Stimulated activated naive B cell treated with anti-CD40 and anti-IgM and Interleukin-4, amounts not matched to agents 10 μg/mL and 1 μg/mL and 100 μg/mL, for 72 hours (primary cell): Measurements from ENCODE around the gene ARRB2.

Experiments used
- ATAC-seq, 2 donors: fragments of 150-1000 bp; cut with Tn5 transposase; replicated peaks; 2 replicates each; pipeline ENCODE4 v1.10.0; 2021; ENCODE audit warnings: moderate library complexity in 1 of 2
- DNase-seq: peaks from one replicate; pipeline ENCODE4 v3.0.0; 2021
- H3K27ac Mint-ChIP-seq: one replicate; pipeline ENCODE4 v1.8.0; 2022; ENCODE audit warnings: mild to moderate bottlenecking, mixed read lengths
- H3K27me3 Mint-ChIP-seq, 2 donors: one replicate each; pipeline ENCODE4 v1.8.0; 2022; ENCODE audit warnings: mixed read lengths in 2 of 2
- H3K36me3 Mint-ChIP-seq, 2 donors: one replicate each; pipeline ENCODE4 v1.8.0; 2022; ENCODE audit warnings: mixed read lengths in 2 of 2, mild to moderate bottlenecking in 1 of 2
- H3K4me1 Mint-ChIP-seq, 2 donors: one replicate each; pipeline ENCODE4 v1.8.0; 2022; ENCODE audit warnings: mixed read lengths in 2 of 2, mild to moderate bottlenecking in 1 of 2
- H3K4me3 Mint-ChIP-seq, 2 donors: one replicate each; pipeline ENCODE4 v1.8.0; 2022; ENCODE audit warnings: mild to moderate bottlenecking in 2 of 2, mixed read lengths in 2 of 2, moderate library complexity in 1 of 2
- H3K9me3 Mint-ChIP-seq, 2 donors: one replicate each; pipeline ENCODE4 v1.8.0; 2022; ENCODE audit warnings: mixed read lengths in 2 of 2, mild to moderate bottlenecking in 1 of 2

Gene ARRB2

DNA sequence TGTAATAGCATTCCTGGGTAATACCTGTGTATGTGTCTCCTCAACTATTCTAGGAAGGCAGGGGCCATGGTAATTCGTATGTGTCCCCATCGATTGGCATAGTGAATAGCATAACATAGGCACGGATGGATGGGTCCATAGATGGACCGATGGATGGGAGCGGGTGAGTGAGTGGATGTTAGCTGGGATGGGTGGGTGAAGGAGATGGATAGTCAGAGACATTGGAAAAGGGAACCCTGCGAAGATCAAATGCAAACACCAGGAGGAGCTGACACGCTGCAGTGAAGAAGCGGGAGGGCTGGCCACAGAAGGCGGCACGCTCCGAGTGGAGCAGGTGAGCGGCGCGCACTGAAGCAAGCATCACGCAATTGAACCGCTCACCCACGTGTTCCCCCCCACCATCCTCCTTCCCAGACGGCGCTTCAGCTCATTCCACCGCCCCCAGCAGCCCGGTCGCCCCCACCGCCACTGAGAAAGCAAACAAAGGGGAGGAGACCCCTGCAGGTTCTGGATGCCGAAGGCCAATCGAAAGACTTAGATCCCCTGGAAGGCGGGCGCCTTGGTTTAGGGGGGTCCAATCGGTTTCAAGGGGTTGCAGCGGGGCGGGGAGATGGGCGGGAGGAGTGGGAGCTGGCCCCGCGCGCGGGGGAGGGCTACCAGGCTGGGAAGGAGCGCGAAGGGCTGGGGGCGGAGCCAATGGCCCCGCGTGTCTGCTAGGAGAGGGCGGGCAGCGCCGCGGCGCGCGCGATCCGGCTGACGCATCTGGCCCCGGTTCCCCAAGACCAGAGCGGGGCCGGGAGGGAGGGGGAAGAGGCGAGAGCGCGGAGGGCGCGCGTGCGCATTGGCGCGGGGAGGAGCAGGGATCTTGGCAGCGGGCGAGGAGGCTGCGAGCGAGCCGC is at the start of gene ARRB2:
Gene ARRB2 (plus strand): TSS at position 839 of the 899 bp plus-strand sequence. CDS start 90 bp downstream, outside the sequence.
- Mint-ChIP-seq H3K27me3 (no peaks in the 10 kb centered on the region), H3K9me3 (no peaks in the 10 kb centered on the region), H3K4me1 (peaks cover 31 to 48% of the 10 kb centered on the region in 2 donors), H3K27ac (peak within 1 kb of the TSS; percentile 72), H3K36me3 (peaks cover 2 to 9% of the 10 kb centered on the region in 2 donors), H3K4me3 (peak within 1 kb of the TSS; percentile 82 to 86)
- DNase-seq: peak; percentile 97
- ATAC-seq: peak; percentile 87 to 90

DNA sequence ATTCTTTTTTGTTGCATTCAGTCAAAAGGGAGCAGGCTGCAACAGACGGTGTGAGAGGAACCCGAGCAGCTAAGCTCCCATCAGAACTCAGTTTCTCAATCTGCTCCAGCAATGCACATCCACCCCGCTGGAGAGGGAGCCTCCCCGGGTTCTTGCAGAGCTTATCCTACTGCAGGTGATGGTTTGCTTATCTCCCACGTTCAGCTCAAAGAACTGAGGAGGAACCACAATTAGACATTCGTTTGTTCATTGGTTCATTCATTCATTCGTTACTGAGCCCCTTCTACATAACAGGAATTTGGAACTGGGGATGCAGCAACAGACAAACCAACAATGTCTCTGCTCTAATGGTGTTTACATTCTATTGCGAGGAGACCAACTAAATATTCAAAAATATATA is 46.7 kb upstream of the ARRB2 start:
- Mint-ChIP-seq H3K4me3 (no peak overlapping the region), H3K27ac (no peak overlapping the region), H3K4me1 (peaks cover 1 to 2% of the 10 kb centered on the region in 2 donors), H3K9me3 (no peaks in the 10 kb centered on the region), H3K27me3 (peaks cover 1 to 15% of the 10 kb centered on the region in 2 donors), H3K36me3 (no peaks in the 10 kb centered on the region)
- DNase-seq: no peak
- ATAC-seq: no peak

- H3K9me3 Mint-ChIP-seq: no peaks in the 10 kb centered on the region
- H3K4me3 Mint-ChIP-seq: no peak overlapping the region
- H3K27ac Mint-ChIP-seq: no peak overlapping the region
- H3K36me3 Mint-ChIP-seq: no peaks in the 10 kb centered on the region
- peaks cover 0 to 11% of the 10 kb centered on the region in 2 donors for H3K27me3 Mint-ChIP-seq
- H3K4me1 Mint-ChIP-seq: no peaks in the 10 kb centered on the region
- ATAC-seq: no peak
- DNase-seq: no peak
These were observed 46.2 kb upstream of the ARRB2 start for GRCh38 chr17:4664230-4664629.

GRCh38 chr17:4665027-4665426 is 45.4 kb upstream of the ARRB2 start:
- Mint-ChIP-seq H3K4me1 (no peaks in the 10 kb centered on the region), H3K36me3 (peaks cover 0 to 6% of the 10 kb centered on the region in 2 donors), H3K27ac (no peak overlapping the region), H3K27me3 (peaks cover 0 to 5% of the 10 kb centered on the region in 2 donors), H3K9me3 (no peaks in the 10 kb centered on the region), H3K4me3 (no peak overlapping the region)
- no peak for ATAC-seq
- no peak for DNase-seq

DNA sequence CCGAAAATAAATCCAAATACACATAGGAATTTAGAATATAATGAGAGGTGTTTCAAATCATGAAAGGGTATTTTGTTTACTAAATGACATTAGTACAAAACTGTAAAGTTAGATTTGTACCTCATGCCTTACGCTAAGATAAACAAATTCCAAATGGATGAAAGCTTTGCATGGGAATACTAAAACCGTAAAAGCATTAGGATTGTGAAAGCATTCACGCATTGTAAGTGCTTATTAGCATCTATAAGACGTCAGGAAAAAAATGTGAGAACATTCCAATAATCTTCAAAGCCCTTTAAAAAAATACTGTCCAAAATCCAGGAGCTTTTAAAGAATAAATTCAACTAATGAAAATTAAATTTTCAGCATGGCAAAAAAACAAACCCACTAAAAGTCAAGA is 44.1 kb upstream of the ARRB2 start:
- no peak for ATAC-seq
- H3K9me3 Mint-ChIP-seq: no peaks in the 10 kb centered on the region

DNA sequence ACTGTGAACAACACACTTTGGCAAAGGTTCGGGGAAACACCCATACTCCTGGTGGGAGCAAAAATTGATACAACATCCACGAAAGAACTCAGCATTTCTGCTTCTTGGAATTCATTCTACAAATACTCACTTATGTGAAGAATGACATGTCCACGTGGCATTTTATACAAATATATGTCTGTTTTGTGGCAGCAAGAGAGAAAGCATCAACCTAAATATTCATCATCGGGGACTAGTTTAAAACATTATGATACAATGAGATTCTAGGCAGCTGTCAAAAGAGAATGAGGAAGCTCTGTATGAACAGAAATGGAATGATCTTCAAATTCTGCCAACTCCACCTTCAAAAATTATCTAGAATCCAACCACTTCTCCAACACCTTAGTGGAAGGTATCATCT is 43.3 kb upstream of the ARRB2 start:
- H3K27me3 Mint-ChIP-seq: peaks cover 0 to 4% of the 10 kb centered on the region in 2 donors
- H3K27ac Mint-ChIP-seq: no peak overlapping the region
- H3K9me3 Mint-ChIP-seq: no peaks in the 10 kb centered on the region
- DNase-seq (no peak), ATAC-seq (no peak)
- H3K4me1 Mint-ChIP-seq: no peaks in the 10 kb centered on the region
- no peak overlapping the region for H3K4me3 Mint-ChIP-seq
- peaks cover 9 to 24% of the 10 kb centered on the region in 2 donors for H3K36me3 Mint-ChIP-seq

More for the DNA sequence above, 44.1 kb upstream of the ARRB2 start:
- Mint-ChIP-seq H3K27me3 (peaks cover 0 to 5% of the 10 kb centered on the region in 2 donors), H3K27ac (no peak overlapping the region), H3K36me3 (peaks cover 6 to 17% of the 10 kb centered on the region in 2 donors), H3K4me1 (no peaks in the 10 kb centered on the region), H3K4me3 (no peak overlapping the region)
- no peak for DNase-seq

GRCh38 chr17:4672055-4672630 is 38.3 kb upstream of the ARRB2 start:
- Mint-ChIP-seq H3K4me3 (no peak overlapping the region), H3K4me1 (no peaks in the 10 kb centered on the region), H3K36me3 (peaks cover 37 to 58% of the 10 kb centered on the region in 2 donors), H3K9me3 (no peaks in the 10 kb centered on the region), H3K27ac (no peak overlapping the region), H3K27me3 (no peaks in the 10 kb centered on the region)
- no peak for DNase-seq
- no peak for ATAC-seq

GRCh38 chr17:4672751-4673150 is 37.7 kb upstream of the ARRB2 start:
- Mint-ChIP-seq H3K9me3 (no peaks in the 10 kb centered on the region), H3K4me3 (no peak overlapping the region), H3K27me3 (no peaks in the 10 kb centered on the region), H3K27ac (peak overlapping the region; percentile 62), H3K36me3 (peaks cover 37 to 64% of the 10 kb centered on the region in 2 donors), H3K4me1 (no peaks in the 10 kb centered on the region)
- ATAC-seq: no peak
- no peak for DNase-seq

- no peak for ATAC-seq
- peaks cover 37 to 64% of the 10 kb centered on the region in 2 donors for H3K36me3 Mint-ChIP-seq
- H3K4me3 Mint-ChIP-seq: no peak overlapping the region
- DNase-seq: no peak
- H3K27me3 Mint-ChIP-seq: no peaks in the 10 kb centered on the region
- H3K4me1 Mint-ChIP-seq: no peaks in the 10 kb centered on the region
- no peaks in the 10 kb centered on the region for H3K9me3 Mint-ChIP-seq
- H3K27ac Mint-ChIP-seq: peak overlapping the region; percentile 62
These were observed 37.3 kb upstream of the ARRB2 start for GRCh38 chr17:4673169-4673568.

DNA sequence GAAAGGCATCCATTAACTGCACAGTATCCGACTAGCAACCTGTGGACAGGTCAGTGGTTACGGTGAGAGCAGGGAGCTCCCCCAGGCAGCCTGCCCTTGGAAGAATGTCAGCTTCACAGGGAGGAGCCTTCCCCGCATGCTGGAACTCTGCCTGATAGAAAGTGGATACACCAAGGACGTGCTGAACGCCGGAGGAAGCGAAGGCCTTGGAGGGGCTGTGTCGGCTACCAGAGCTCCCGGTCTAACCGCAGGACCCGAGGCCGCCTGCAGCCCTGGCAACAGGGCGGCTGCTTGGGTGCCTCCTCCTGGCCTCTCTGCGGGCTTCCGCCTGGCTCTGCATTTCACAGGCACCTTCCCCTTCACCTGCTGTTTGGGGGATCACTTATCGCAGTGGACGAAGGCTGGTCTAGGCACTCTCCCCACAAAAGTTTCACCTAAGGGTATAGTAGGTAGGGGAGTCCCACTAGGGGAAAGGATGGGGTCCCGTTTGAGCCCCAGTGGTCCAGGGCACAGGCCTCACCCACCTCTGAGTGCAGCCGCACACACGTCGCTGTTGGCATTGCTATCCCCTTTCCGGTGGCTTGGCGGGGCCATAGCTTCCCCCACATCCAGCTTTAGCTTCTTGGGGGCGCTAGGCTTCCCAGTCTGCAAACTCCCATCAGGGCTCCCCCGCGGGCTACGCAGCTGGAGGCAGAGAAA is 36.3 kb upstream of the ARRB2 start:
- no peak for DNase-seq
- Mint-ChIP-seq H3K9me3 (no peaks in the 10 kb centered on the region), H3K4me3 (no peak overlapping the region), H3K36me3 (peaks cover 37 to 69% of the 10 kb centered on the region in 2 donors), H3K27me3 (no peaks in the 10 kb centered on the region), H3K27ac (no peak overlapping the region), H3K4me1 (no peaks in the 10 kb centered on the region)
- ATAC-seq: no peak

GRCh38 chr17:4674685-4674998 is 35.8 kb upstream of the ARRB2 start:
- H3K4me3 Mint-ChIP-seq: no peak overlapping the region
- peaks cover 37 to 72% of the 10 kb centered on the region in 2 donors for H3K36me3 Mint-ChIP-seq
- no peak for DNase-seq
- H3K27me3 Mint-ChIP-seq: no peaks in the 10 kb centered on the region
- no peaks in the 10 kb centered on the region for H3K9me3 Mint-ChIP-seq
- ATAC-seq: no peak
- H3K27ac Mint-ChIP-seq: no peak overlapping the region
- H3K4me1 Mint-ChIP-seq: peaks cover 0 to under 1% of the 10 kb centered on the region in 2 donors

GRCh38 chr17:4675791-4676190 is 34.6 kb upstream of the ARRB2 start:
- Mint-ChIP-seq H3K36me3 (peaks cover 44 to 74% of the 10 kb centered on the region in 2 donors), H3K9me3 (no peaks in the 10 kb centered on the region), H3K4me3 (no peak overlapping the region), H3K27me3 (no peaks in the 10 kb centered on the region), H3K27ac (no peak overlapping the region), H3K4me1 (peaks cover 0 to 5% of the 10 kb centered on the region in 2 donors)
- no peak for ATAC-seq
- no peak for DNase-seq

DNA sequence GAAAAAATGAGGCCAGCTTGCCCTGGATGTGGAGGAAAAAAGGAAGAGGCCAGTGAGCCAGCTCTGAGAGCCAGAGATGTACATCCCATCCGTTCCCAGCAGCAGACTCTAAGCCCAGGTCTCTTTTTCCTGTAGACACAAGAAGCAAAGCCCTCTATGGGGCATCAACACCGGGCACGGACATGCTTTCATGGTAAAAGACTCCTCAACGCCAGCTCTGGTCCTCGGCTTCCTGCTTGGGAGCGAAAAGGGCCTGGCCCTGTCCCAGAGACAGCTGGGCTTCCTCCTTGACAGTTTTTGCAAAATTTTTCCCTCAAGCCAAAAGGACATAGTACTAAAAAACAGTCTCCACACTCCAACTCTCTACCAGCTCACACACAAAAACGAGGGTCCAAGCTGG is 33.6 kb upstream of the ARRB2 start:
- Mint-ChIP-seq H3K4me1 (peaks cover 0 to 5% of the 10 kb centered on the region in 2 donors), H3K9me3 (no peaks in the 10 kb centered on the region), H3K27ac (no peak overlapping the region), H3K4me3 (no peak overlapping the region), H3K36me3 (peaks cover 44 to 68% of the 10 kb centered on the region in 2 donors), H3K27me3 (no peaks in the 10 kb centered on the region)
- ATAC-seq (no peak), DNase-seq (no peak)

DNA sequence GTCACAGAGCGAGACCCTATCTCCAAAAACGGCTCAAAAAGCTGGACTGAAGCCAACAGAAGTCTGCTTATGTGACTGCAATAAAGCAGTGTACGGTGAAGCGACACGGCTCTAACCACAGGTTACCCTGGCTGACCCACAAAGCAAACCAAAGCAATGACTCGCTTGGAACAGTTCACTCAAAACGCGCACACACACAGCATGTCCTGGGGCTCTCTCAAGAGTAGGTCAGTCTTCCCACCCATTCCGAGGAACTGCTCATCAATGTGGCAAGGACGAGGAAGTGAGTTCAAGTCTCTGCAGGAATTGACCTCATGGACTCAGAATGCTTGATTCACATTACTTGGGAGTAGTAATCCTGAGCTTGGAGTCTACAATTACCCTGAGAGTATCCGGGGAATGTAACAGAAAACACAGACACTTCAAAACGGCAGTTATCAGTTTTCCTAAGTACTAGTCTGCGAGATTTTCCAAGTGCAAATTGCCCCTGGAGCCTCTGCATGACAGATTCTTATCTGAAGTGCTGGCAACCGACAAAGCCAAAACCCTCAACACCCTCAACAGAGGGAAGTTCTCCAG is 31.9 kb upstream of the ARRB2 start:
- peak; percentile 34 to 39 for ATAC-seq
- DNase-seq: no peak
- H3K27ac Mint-ChIP-seq: no peak overlapping the region
- H3K27me3 Mint-ChIP-seq: no peaks in the 10 kb centered on the region
- H3K36me3 Mint-ChIP-seq: peaks cover 46 to 66% of the 10 kb centered on the region in 2 donors
- H3K9me3 Mint-ChIP-seq: no peaks in the 10 kb centered on the region
- H3K4me1 Mint-ChIP-seq: peaks cover 7 to 13% of the 10 kb centered on the region in 2 donors
- H3K4me3 Mint-ChIP-seq: no peak overlapping the region
